Forelimb muscle (tissue), 1 donor: ENCODE results near the gene EML1. TPM values are rescaled to one million over a fixed set of nuclear protein-coding genes. Genes with fewer than 3 reads are reported as not detected.

Experiments used
- DNase-seq: peaks from one replicate; pipeline ENCODE4 v3.0.0-alpha.2; 2013; ENCODE audit warnings: low read depth
- polyA plus RNA-seq: library from polyadenylated mRNA; unstranded; fragments of 120-200 nt; gene quantifications from one replicate; pipeline ENCODE4 v1.2.1, GENCODE V29; 2013; ENCODE audit not compliant: insufficient read length

EML1 gene
- polyA plus RNA-seq, 1 donor = 39.5 TPM

DNA sequence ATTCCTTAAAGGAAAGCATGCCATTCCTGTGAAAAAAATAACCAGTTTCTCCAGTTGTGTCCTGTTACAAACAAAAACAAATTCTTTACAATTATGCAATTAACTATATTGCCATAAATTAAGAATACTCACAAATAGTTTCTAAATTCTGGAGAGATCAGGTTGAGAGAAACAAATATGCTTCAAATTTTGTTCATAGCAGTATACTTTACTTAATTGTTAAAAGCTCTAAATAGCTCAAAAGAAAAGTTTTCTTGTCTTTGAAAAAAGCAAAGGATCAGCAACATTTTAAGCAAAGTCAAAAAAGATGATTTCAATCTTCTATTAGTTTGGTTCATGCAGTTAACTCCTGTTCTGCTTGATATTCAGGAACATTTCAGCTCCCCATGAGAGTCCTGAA is 109.7 kb downstream of the EML1 start:
- no peak for DNase-seq

GRCh38 chr14:99904506-99904905 is 111.3 kb downstream of the EML1 start:
- DNase-seq = no peak

DNA sequence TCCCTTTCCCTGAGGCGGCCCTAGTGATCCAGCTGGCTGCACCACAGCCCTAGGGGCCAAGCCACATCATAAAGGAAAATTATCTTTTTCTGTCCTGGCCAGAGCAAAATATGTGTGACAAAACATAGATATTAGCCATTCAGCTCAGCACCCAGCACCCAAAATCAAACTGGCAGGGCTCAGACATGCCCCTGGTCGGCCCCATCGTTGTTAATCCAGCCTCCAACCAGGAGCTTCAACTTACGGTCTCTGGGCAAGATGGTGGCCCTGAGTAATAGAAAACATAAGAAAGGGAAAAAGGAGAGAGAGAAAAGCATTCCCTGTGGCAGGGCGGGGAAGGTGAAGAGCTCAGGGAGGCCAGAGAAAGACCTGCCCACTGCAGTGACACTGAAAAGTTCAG is 111.9 kb downstream of the EML1 start:
- no peak for DNase-seq

DNA sequence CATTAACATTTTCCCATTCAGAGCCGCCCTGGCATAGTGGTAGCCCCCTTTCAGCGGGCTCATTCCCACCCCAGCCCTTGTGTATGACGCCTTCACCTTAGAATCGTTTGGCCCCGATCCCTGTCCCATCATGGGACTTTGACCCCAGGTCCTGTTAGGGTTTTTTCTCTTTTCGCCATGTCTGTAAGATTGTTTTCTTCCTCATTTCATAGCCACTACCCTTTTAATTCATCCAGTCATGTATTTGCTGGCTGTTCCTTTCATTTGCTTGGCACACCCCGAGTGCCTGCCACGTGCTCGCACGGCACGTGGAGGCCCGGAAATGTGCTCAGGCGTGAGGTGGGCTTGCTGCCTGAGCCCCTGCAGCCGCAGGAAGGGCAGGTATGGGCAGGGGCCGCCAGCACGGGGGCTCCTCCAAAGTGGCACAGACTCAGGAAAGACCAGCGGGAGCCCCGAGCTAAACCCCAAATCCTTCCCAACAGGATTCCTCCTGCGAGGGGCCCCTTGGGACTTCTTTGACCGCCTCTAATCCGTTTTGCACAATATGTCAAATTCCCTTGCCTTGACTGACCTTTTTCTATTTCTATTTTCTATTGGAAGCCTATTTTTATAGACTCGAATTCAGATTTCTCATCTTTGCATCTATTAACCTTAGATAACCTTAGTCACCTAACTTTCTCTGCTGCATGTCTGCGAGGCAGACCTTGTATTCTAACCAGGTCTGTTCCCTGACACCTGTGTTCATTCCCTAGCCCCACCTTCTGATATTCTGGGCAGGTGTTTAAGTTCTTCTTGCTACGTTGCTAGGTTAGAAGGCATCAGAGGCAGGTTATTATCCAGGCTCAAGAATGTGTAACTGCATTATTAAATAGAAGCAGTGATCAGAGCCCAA is 114.8 kb downstream of the EML1 start:
- no peak for DNase-seq

- no peak for DNase-seq
These were observed 115.5 kb downstream of the EML1 start for GRCh38 chr14:99908653-99909250.

DNA sequence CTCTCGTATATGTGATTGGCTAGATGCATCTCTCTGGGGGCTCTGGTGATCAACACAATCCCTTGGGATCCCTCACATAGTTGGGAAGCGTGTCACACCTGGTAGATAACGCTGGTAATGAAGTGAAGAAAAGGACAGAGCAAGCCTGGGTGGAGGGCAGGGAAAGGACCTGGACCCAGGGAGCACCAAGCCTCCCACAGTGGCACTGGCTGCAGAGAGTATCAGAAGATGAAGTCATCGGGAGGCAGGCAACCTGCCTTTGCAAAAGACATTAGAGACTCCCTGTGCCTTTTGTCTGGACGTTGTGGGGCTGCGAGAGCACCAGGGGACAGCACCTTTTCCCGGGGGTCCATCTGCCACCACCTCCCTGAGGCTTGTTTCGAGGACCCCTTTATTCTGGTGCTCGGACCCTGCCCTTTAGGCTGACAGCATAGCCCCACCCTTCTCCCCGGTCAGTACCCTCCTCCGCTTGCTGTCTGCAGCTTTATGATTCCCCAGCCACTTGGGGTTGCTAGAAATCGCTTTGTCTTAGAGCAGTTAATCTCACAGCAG is 116.4 kb downstream of the EML1 start:
- DNase-seq = no peak

DNA sequence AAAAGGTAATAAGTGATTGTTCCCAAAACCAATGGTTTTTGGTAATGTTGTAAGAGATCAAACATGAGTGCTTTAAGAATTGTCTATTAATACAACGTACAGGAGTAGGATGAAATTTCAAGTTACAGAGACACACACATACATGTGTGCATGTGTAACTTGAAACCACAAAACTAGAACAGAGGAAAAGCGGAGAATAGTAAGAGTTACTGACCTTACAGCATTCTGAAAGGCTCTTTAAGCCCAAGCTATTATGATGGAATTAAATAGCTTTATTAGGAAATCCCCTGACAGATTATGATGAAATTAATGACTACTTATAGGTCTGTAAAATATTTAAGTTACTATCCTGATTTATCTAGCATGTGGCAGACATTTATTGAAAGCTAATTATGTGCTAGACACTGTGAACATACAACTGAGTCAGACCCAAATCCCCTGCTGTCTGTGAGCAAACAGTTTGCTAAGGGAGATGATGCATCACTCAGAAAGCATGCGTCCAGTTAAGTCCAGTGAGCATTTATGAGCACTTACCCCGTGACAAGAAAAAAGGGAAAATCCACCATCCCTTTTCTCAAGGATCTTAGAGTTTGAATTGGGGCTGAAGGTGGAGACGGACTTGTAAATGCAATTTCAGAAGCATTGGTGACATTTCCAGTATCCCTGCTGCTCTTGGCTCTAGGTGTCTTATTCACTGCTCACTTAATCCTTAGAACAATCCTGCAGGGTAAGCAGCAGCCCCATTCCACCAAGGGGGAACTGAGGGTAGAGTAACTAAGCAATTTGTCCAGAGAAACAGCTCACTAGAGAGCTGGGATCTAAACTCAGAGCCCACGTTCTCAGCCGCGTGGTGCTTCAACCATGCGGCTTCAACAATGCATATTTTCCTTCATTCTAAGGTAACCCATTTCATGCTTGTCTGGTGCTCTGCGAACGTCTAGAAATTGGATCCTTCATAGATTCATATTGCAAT is 117.4 kb downstream of the EML1 start:
- DNase-seq = no peak

GRCh38 chr14:99915305-99916090 is 122.3 kb downstream of the EML1 start:
- no peak for DNase-seq

GRCh38 chr14:99916091-99916383 is 122.8 kb downstream of the EML1 start:
- no peak for DNase-seq

GRCh38 chr14:99918781-99919180 is 125.6 kb downstream of the EML1 start:
- DNase-seq = no peak

DNA sequence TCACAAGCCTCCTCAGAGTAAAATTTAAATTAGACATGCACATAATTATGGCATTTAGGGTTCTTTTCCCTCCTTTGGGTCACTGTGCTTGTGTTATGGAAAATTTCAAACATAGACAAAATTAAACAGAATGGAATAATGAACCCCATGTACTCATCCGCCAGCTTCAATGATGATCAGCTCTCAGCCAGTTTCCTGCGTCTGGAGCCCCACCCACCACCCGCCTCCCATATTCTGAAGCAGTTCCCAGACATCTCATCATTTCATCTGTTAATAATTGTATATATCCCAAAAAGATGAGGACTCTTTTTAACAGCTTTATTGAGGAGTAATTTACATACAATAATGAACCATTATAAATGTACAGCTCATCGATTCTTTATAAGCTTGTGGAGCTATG is 128.2 kb downstream of the EML1 start:
- no peak for DNase-seq

- no peak for DNase-seq
These were observed 131.2 kb downstream of the EML1 start for GRCh38 chr14:99924379-99924778.

DNA sequence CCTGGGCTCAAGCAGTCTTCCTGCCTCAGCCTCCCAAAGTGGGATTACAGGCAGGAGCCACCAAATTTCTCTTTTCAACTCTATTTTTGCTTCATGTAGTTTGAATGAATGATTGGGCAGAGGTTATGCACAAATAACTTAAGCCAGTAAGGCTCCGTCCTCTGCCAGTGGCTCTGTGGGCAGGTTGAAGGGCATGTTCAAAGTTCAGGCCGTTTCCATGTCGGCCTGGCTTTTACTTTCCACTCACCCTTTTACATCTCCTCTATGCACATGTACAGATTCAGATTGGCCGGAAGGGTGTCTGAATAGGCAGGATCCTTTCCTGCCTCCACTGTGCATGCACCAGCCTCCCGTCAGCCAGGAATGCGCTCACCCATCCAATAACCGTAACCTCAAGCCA is 132.3 kb downstream of the EML1 start:
- no peak for DNase-seq

DNA sequence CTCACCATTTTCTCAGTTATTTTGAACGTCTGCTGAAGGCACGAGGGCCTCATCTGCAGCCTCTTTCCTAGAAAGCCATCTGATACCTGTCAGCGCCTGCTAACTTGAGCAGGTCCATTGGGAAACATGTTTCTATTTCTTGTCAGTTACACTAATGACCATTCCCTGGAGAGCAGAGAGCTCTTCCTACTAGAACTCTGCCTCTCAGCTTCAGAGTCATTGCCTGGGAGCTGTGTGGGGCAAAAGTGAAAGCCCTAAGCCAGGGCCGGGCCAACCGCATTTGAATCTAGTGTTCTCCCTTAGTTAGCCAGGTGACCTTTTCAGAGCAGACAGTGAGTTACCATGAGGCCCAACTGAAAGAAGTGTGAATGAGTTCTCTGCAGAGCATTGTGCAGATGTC is 135.8 kb downstream of the EML1 start:
- no peak for DNase-seq

GRCh38 chr14:99929601-99930000 is 136.4 kb downstream of the EML1 start:
- no peak for DNase-seq

DNA sequence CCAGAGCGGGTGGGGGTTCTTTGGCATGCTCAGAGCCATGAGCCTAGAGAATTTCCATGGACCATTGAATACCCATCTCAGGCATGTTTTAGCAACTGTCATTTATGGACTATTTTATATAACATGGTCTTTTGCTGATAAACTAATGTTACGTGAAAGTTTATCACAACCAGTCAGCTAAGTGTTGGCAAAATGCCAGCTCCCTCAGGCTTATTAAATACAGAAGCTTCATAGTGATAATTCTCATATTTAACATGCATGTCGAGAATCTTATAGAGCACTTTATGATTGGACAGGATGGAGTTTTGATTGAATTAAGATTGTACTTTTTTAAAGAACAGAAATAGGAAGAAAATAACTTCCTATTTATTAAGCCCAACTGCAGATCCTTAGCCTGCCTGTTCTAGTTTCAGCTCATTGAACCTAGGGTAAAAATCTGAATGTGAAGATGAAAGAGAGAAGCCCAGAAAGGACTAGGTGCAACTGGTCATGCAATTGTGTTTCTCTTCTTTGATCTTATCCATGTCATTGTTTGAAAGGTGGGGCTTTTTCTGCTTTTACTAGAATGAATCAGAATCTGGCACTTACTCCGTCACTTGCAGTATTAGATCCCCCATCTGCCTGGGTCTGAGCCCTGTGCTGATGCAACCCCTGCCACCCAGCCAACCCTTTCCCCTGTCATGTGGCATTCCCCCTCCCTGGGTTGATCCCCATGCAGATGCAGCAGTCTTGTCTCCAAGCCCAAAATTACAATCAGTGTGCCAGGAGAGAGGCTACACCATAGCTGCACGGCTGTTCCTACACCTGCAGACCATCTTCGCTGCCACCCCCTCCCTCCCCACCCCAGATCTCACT is 137.4 kb downstream of the EML1 start:
- no peak for DNase-seq

DNA sequence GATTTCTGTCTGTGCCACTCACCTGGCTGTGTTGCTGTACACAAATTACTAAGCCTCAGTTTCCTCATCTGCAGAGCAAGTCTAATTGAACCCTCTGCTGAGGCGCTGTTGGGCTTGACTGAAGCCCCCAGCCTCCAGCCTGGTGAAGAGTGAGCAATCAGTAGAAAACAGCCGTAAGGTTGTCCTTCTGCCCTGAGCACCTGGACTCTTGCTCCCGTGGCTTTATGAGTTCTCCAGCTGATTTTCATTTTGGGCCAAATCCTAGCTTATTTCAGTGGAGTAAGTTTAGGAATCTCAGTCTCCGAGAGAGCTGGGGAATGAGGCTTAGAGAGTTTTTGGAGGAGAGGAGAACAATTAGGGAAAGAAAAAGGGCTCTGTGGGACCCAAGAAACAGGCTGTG is 138.1 kb downstream of the EML1 start:
- no peak for DNase-seq

GRCh38 chr14:99936056-99936455 is 142.8 kb downstream of the EML1 start:
- no peak for DNase-seq

GRCh38 chr14:99936738-99937474 is 143.7 kb downstream of the EML1 start:
- no peak for DNase-seq
